Activated gamma-delta T cell (primary cell): ENCODE results near the gene NEURL4.
"Not testable (repeated sequence)": the region's sequence is repeated elsewhere in the genome, so short reads cannot be mapped to it uniquely, and the experiment has no call there.

Experiments used
- DNase-seq: peaks from one replicate; lab custom pipeline; 2025; lab: John Stamatoyannopoulos, UW
- total RNA-seq, 2 donors: gene quantifications; one replicate each; lab custom pipeline; 2026; lab: John Stamatoyannopoulos, UW

NEURL4 gene
- 73.0 to 78.9 reads per million in 2 donors for total RNA-seq

- no peak for DNase-seq
Observed at GRCh38 chr17:7328840-7329373, at the start of gene NEURL4. Gene NEURL4, minus strand, starts transcription at chr17:7329335. Its CDS starts 23 bp downstream, at chr17:7329312.

- no peak for DNase-seq
Observed at GRCh38 chr17:7374353-7374752, 45.2 kb upstream of the NEURL4 start.

- DNase-seq, result no peak
Observed at GRCh38 chr17:7370853-7371252, 41.7 kb upstream of the NEURL4 start.

DNA sequence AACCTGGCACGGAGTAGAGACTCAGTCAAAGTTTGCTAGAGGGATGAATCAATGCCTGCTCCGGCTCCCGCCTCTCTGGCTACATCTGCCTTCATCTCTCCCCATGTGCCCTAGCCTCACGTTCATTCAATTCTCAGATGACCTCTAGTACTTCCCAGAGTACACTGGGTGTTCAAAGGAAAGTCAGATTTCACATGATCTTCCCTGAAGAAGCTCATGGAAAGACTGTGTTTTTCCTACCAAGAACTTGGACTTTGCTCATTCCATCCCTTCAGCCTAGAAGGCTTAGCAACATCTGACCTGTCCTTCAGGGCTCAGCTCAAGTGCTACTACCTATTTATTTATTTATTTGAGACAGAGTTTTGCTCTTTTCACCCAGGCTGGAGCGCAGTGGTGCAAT is 40.7 kb upstream of the NEURL4 start:
- no peak for DNase-seq

- not testable (repeated sequence) for DNase-seq
Observed at GRCh38 chr17:7368599-7368994, 39.5 kb upstream of the NEURL4 start.

GRCh38 chr17:7367918-7368598 is 38.9 kb upstream of the NEURL4 start:
- no peak for DNase-seq

- DNase-seq, result no peak
Observed at GRCh38 chr17:7367083-7367482, 37.9 kb upstream of the NEURL4 start.

DNA sequence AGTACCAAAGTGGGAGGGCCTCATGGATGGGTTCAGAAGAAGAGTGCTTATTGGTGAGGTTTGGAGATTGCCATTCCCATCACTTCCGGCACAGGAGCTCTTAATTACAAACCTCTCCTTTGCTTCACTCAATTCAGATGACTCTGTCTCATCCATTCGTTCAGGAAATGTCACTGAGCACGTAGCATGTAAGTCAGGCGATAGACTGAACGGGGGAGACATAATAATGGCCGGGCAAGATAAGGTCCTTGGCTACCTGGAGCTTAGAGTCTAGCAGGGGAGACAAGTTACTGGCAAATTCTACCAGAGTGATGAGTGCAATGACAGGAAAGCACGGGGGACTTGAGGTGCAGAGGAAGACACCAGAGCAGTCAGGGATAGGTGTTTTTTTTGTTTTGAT is 36.8 kb upstream of the NEURL4 start:
- not testable (repeated sequence) for DNase-seq

- DNase-seq, result no peak
Observed at GRCh38 chr17:7363311-7363710, 34.2 kb upstream of the NEURL4 start.

DNA sequence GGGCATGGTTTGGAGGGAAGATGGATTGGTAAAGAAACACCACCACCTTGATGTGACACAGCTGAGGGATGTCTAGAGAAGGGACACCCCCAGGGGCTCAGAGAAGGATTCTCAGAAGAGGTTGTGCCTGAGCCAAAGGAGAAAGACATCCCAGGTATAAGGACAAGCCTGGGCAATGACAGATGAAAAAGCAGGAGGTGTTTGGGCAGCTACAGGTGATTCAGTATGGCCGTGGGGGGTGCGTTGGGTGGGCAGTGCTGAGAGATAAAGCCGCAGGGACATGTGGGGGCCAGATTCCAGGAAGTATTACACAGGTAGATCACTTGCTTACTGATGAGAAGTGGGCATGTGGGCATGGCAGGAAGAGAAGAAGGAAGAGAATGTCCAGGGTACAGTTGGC is 32.8 kb upstream of the NEURL4 start:
- no peak for DNase-seq

GRCh38 chr17:7357381-7357780 is 28.2 kb upstream of the NEURL4 start:
- DNase-seq, result no peak

GRCh38 chr17:7356756-7357155 is 27.6 kb upstream of the NEURL4 start:
- DNase-seq, result no peak

GRCh38 chr17:7356072-7356549 is 27.0 kb upstream of the NEURL4 start:
- peak; percentile 46 for DNase-seq

GRCh38 chr17:7355573-7355972 is 26.4 kb upstream of the NEURL4 start:
- no peak for DNase-seq

GRCh38 chr17:7355053-7355452 is 25.9 kb upstream of the NEURL4 start, which contains the start of gene TMEM95:
Gene TMEM95, plus strand, starts transcription at chr17:7355156. Its CDS starts 49 bp downstream, at chr17:7355205.
- no peak for DNase-seq

- no peak for DNase-seq
Observed at GRCh38 chr17:7354262-7354843, 25.2 kb upstream of the NEURL4 start.

DNA sequence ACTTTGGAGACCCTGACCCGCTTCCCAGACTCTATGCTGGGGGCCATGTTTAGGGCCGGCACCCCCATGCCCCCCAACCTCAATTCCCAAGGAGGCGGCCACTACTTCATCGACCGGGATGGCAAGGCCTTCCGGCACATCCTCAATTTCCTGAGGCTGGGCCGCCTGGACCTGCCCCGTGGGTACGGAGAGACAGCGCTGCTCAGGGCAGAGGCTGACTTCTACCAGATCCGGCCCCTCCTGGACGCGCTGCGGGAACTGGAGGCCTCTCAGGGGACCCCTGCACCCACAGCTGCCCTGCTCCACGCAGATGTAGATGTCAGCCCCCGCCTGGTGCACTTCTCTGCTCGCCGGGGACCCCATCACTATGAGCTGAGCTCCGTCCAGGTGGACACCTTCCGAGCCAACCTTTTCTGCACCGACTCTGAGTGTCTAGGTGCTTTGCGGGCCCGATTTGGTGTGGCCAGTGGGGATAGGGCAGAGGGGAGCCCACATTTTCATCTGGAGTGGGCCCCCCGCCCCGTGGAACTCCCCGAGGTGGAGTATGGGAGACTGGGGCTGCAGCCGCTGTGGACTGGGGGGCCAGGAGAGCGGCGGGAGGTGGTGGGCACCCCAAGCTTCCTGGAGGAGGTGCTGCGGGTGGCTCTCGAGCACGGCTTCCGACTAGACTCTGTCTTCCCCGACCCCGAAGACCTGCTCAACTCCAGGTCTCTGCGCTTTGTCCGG is 23.9 kb upstream of the NEURL4 start:
- DNase-seq, result no peak

DNA sequence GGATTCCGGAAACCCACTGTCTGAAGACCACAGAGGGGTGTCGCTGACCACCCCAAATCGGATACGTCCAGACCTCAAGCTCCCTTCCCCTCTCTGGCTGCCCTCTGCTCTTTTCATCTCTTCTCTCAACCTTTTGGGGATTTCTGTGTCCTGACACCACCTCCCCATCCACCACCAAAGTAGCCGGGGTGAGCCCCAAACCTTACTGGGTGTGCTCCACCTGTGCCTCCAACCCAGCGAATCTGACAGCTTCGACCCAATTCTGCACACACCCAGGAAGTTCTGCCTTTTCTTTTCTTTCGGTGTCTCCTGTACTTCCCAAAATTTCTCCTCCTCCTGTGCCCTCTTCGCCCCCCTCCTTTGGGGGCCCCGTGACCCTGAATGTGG is 23.4 kb upstream of the NEURL4 start:
- no peak for DNase-seq

- peak; percentile 91 for DNase-seq
Observed at GRCh38 chr17:7351665-7352502, 22.7 kb upstream of the NEURL4 start, which contains the start of gene KCTD11. Gene KCTD11, plus strand, starts transcription at chr17:7352162.

DNA sequence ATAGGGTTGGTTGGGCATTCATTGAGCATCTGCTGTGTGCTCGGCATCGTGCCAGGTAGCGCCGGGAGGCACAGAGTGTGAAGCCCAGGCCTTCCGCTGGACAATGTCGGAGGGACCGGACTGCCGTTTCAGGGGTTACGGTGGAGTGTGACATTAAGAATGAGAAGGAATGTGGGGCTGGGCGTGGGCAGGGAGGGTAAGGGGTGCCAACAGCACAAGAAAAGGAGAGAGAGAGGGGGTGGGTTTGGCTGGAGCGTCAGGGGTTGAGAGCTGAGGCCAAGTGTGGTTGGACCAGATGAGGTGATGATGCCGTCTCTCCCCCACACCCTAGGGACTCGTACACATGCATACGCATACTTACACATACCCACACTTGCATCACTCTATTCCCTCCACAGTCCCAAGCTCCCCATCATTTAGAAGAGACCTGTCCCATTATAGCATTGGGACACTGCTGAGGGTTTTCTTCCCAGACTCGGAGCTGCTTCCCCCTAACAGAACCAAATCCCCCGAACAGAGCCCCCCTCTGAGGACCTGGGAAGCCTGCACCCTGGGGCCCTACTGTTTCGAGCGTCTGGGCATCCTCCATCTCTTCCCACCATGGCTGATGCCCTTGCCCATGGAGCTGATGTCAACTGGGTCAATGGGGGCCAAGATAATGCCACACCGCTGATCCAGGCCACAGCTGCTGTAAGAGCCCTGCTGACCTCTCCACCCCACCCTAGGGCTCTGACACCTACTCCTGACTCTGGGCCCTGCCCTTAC is 19.5 kb upstream of the NEURL4 start:
- no peak for DNase-seq
